ENCODE measurements around the gene GFRA3. TPM values are rescaled to one million over a fixed set of nuclear protein-coding genes. Genes with fewer than 3 reads are reported as not detected.

The GFRA3 gene
- polyA plus RNA-seq, 2 of the 4 experiments (the other 2 are of a cell fraction), result 0.04 to 0.08 TPM

DNA sequence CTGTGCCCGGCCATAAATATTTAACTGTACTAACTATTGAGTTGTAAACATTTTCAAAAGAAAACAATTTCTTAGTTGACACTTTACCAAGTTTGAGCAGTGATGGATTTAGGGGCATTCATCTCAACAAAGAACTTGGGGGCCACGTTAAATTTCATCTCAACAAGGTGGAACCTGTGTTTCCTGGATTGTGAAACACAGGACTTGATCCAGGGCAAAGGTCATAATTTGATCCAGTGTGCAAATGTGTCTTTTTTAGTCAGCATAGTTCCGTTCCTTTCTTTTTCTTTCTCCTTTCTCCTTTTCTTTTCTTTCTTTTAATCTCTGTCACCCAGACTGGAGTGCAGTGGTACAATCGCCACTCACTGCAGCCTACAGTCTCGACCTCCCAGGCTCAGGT is 3.1 kb downstream of the GFRA3 start:
- CTCF ChIA-PET, result no interaction called here
- DNase-seq (ENCODE audit: low read depth in 1 of 2, low spot score in 1 of 2) (no peak), FAIRE-seq (no peak)

DNA sequence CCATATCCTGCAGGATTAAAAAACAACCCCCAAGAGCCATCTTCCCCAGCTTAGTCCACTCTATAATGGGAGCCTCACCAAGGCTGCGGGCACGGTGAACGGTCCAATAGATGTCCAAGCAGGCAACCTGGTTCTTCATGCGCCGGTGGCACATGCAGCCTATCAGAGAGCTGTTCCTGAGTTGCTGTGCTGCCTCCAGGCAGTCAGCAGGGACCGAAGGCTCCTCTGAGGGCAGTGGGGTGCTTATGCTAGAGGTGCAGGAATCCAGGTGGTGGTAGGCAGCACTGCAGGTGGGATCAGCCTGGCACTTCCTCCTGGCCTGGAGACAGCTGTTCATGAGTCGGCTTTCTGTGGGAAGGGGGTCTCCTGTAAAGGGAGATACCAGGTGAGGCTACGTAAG is 10.2 kb downstream of the GFRA3 start:
- DNase-seq (ENCODE audit: low read depth in 1 of 2, low spot score in 1 of 2), result no peak
- 88% methylated on average over 7 of the region's 8 CpGs for WGBS (ENCODE audit: missing lambda C conversion rate)
- Histone ChIP-seq H3K27ac (no peak overlapping the region), H3K4me2 (no peak overlapping the region), H3K4me1 (no peaks in the 10 kb centered on the region), H3K4me3 (no peak overlapping the region), H3K9me3 (no peaks in the 10 kb centered on the region)
- ChIA-PET POLR2A (no interaction called here), CTCF (interaction anchor here (0.8 to 2.5 kb wide), 4 partner anchors 18 to 44 kb away, joined by 3 to 9 read pairs (median 4); no protein-coding TSS in a partner anchor)
- no peak for TF ChIP-seq HOXB13 (CRISPR knock-in tag; IDR thresholded peaks at IDR 0.05; ENCODE audit: low read depth)
- no peak for TF ChIP-seq HOXA7 (CRISPR knock-in tag; IDR thresholded peaks at IDR 0.05)
- TF ChIP-seq SREBF2 (IDR thresholded peaks at IDR 0.05), result no peak
- no peak for TF ChIP-seq BHLHE40 (IDR thresholded peaks at IDR 0.05; ENCODE audit: low read depth, low read length)
- TF ChIP-seq POLR2A (IDR thresholded peaks at IDR 0.05; ENCODE audit: low read length), result no peak
- no peak for TF ChIP-seq HES2 (IDR thresholded peaks at IDR 0.05)
- no peak for TF ChIP-seq NFE2L2 (conservative IDR thresholded peaks at IDR 0.05; ENCODE audit: low read length)
- ATAC-seq, result peak; percentile 45 to 68; a peak in 3 of 6 replicates
- no peak for FAIRE-seq

More for the DNA sequence above, 3.1 kb downstream of the GFRA3 start:
- POLR2A ChIA-PET, result no interaction called here
- no peak for ATAC-seq
- H3K4me1 ChIP-seq, result no peaks in the 10 kb centered on the region
- WGBS (ENCODE audit: missing lambda C conversion rate), result 73% methylated on average over 5 of the region's 5 CpGs
- no peak for TF ChIP-seq MYC (IDR thresholded peaks at IDR 0.05; ENCODE audit: borderline replicate concordance, low read length)
- TF ChIP-seq TFCP2L1 (CRISPR knock-in tag; IDR thresholded peaks at IDR 0.05), result no peak
- no peak for TF ChIP-seq EHMT2 (IDR thresholded peaks at IDR 0.05; ENCODE audit: low read depth)
- H3K4me3 ChIP-seq, result no peak overlapping the region
- no peak overlapping the region for H3K27ac ChIP-seq
- no peak overlapping the region for H3K4me2 ChIP-seq
- H3K9me3 ChIP-seq, result no peaks in the 10 kb centered on the region

DNA sequence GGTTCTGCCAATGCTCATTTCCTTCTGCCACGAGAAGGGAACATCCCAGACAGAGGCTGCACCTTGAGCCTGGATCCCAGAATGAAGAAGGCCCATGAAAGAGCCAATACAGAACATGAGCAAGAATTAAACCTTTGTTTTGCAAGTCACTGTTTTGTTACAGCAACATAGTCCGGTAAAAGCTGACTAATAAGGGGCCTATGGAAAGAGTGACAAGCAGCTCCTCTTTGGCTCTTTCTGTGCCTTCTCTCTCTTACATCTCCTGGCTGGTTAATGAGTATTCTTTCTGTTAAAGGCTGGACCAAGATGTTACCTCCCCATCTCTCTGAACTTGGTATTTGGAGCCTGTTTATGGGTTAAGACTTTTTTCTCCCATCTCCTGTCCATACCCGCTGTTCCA is 10.8 kb downstream of the GFRA3 start:
- 57% methylated on average over 3 of the region's 3 CpGs for WGBS (ENCODE audit: missing lambda C conversion rate)
- Histone ChIP-seq H3K4me3 (no peak overlapping the region), H3K4me2 (no peak overlapping the region), H3K27ac (no peak overlapping the region), H3K9me3 (no peaks in the 10 kb centered on the region), H3K4me1 (no peaks in the 10 kb centered on the region)
- ATAC-seq (0 out of 6 replicates have a peak, but pooled peaks of 1 of the 2 experiments have one; percentile 26), FAIRE-seq (no peak), DNase-seq (ENCODE audit: low read depth in 1 of 2, low spot score in 1 of 2) (no peak)
- TF ChIP-seq RAD21 (conservative IDR thresholded peaks at IDR 0.05 in 1 of 2, IDR thresholded peaks at IDR 0.05 in 1 of 2) (no peak), NFE2L2 (conservative IDR thresholded peaks at IDR 0.05; ENCODE audit: low read length) (0 out of 2 replicates have a peak, but pooled peaks have one; percentile 28), HEYL (CRISPR knock-in tag; IDR thresholded peaks at IDR 0.05) (no peak), CBX8 (IDR thresholded peaks at IDR 0.05) (no peak)
- ChIA-PET CTCF (interaction anchor here (1.2 to 2.5 kb wide), 4 partner anchors 20 to 88 kb away, joined by 3 to 9 read pairs (median 4); no protein-coding TSS in a partner anchor), POLR2A (no interaction called here)

GRCh38 chr5:138258704-138259292 is 15.6 kb downstream of the GFRA3 start:
- 63% methylated on average over 4 of the region's 4 CpGs for WGBS (ENCODE audit: missing lambda C conversion rate)
- POLR2A ChIA-PET, result no interaction called here
- no peak for TF ChIP-seq RAD21 (conservative IDR thresholded peaks at IDR 0.05 in 1 of 2, IDR thresholded peaks at IDR 0.05 in 1 of 2)
- no peak for TF ChIP-seq POLR2AphosphoS2 (conservative IDR thresholded peaks at IDR 0.05; ENCODE audit: low read length)
- TF ChIP-seq SREBF2 (IDR thresholded peaks at IDR 0.05), result no peak
- TF ChIP-seq, protein P1, sequence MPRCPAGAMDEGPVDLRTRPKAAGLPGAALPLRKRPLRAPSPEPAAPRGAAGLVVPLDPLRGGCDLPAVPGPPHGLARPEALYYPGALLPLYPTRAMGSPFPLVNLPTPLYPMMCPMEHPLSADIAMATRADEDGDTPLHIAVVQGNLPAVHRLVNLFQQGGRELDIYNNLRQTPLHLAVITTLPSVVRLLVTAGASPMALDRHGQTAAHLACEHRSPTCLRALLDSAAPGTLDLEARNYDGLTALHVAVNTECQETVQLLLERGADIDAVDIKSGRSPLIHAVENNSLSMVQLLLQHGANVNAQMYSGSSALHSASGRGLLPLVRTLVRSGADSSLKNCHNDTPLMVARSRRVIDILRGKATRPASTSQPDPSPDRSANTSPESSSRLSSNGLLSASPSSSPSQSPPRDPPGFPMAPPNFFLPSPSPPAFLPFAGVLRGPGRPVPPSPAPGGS (IDR thresholded peaks at IDR 0.05), result no peak
- no peak for TF ChIP-seq EP300 (IDR thresholded peaks at IDR 0.05)
- TF ChIP-seq, protein P2, sequence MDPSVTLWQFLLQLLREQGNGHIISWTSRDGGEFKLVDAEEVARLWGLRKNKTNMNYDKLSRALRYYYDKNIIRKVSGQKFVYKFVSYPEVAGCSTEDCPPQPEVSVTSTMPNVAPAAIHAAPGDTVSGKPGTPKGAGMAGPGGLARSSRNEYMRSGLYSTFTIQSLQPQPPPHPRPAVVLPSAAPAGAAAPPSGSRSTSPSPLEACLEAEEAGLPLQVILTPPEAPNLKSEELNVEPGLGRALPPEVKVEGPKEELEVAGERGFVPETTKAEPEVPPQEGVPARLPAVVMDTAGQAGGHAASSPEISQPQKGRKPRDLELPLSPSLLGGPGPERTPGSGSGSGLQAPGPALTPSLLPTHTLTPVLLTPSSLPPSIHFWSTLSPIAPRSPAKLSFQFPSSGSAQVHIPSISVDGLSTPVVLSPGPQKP (IDR thresholded peaks at IDR 0.05; ENCODE audit: low read depth, low read length), result no peak
- TF ChIP-seq HES2 (IDR thresholded peaks at IDR 0.05), result no peak
- no peak for TF ChIP-seq TFCP2L1 (CRISPR knock-in tag; IDR thresholded peaks at IDR 0.05)
- TF ChIP-seq FOSB (CRISPR knock-in tag; IDR thresholded peaks at IDR 0.05), result no peak
- TF ChIP-seq CEBPB (IDR thresholded peaks at IDR 0.05), result no peak
- TF ChIP-seq, protein P3, sequence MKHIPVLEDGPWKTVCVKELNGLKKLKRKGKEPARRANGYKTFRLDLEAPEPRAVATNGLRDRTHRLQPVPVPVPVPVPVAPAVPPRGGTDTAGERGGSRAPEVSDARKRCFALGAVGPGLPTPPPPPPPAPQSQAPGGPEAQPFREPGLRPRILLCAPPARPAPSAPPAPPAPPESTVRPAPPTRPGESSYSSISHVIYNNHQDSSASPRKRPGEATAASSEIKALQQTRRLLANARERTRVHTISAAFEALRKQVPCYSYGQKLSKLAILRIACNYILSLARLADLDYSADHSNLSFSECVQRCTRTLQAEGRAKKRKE (CRISPR knock-in tag; IDR thresholded peaks at IDR 0.05; ENCODE audit: low read depth), result no peak
- TF ChIP-seq ZFP36 (IDR thresholded peaks at IDR 0.05; ENCODE audit: borderline replicate concordance, partially characterized antibody), result no peak
- no peak for TF ChIP-seq CHD4 (IDR thresholded peaks at IDR 0.05; ENCODE audit: borderline replicate concordance)
- H3K9me3 ChIP-seq, result no peaks in the 10 kb centered on the region
- no peak overlapping the region for H3K27ac ChIP-seq
- no peak overlapping the region for H3K4me3 ChIP-seq
- no peak overlapping the region for H3K4me2 ChIP-seq
- no peak for FAIRE-seq
- no peak for DNase-seq (ENCODE audit: low read depth in 1 of 2, low spot score in 1 of 2)
- no peaks in the 10 kb centered on the region for H3K4me1 ChIP-seq
- CTCF ChIA-PET, result interaction anchor here (0.6 to 1.7 kb wide), 2 partner anchors 24 to 36 kb away, joined by 3 to 4 read pairs; no protein-coding TSS in a partner anchor
- no peak; a peak in 1 of 6 replicates for ATAC-seq
